RWPE1 (cell line): ENCODE results near the gene TKFC.
A peak's percentile ranks its signal among the peaks of the same experiment; 100 is the strongest.

Experiments used
- CTCF ChIA-PET: fragments of 350-600 bp; sonication (Branson Sonifier 250); formaldehyde crosslinking; extraction: SDS; loops from one replicate; lab custom pipeline; 2021; lab: Yijun Ruan, JAX
- POLR2A ChIA-PET: fragments of 400-600 bp; formaldehyde crosslinking; extraction: SDS; loops from one replicate; lab custom pipeline; 2020; ENCODE audit warnings: antibody characterized with exemption; ENCODE audit not compliant: low non-redundant PET; lab: Yijun Ruan, JAX
- DNase-seq: peaks from one replicate; pipeline ENCODE4 v3.0.0; 2012; ENCODE audit warnings: low spot score
- H3K27ac ChIP-seq: fragments of 450-650 bp; 2 replicates; pipeline ENCODE4 v1.5.1; 2017
- TF ChIP-seq, protein P1 (sequence below): fragments of 450-650 bp; conservative IDR thresholded peaks from 2 replicates; pipeline ENCODE4 v1.5.1; 2017; ENCODE audit warnings: low read depth, mild to moderate bottlenecking

Gene TKFC

DNA sequence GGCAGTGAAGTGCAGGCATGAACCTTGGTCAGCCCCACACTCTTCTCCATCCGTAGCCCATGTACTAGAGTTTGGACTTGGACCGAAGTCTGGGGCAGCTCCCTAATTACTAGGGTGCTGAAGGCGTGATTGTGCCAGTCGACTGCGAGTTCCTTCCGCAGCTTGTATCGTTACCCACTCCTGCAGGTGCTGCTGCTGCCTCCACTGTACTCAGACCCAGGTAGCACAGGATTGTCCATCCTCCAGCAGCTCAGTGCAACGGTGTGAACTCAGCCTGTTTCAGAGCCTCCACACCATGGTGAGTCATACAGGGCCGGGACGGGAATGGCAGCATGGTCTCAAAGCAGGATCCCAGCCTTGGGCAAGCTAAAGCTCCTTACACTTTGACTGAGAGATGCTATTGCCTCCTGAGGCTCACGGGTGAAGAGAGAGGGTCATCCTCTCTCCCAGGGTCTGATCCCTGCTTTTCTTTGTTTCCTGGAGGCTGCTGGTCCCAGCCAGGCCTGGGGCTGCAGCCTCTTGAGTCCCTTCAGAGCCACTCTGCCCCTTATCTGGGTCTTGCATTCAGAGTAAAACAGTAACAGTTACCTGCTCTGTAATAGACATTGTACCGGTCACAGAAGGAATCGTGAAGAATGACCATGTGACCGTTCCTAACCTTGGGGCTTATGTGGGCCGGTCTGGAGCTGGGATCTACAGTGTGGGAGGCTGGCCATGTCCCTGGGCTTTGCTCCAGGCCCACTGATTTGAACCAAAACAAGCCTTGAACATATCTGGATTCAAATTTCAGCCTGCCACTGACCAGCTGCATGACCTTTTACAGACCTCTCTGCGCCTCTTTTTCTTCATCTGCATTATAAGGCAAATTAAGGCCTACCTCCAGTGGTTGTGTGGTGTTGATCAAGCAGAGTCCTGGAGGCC is 1.7 kb downstream of the TKFC start:
- peak overlapping the region; percentile 84 for H3K27ac ChIP-seq
- TF ChIP-seq, protein P1, sequence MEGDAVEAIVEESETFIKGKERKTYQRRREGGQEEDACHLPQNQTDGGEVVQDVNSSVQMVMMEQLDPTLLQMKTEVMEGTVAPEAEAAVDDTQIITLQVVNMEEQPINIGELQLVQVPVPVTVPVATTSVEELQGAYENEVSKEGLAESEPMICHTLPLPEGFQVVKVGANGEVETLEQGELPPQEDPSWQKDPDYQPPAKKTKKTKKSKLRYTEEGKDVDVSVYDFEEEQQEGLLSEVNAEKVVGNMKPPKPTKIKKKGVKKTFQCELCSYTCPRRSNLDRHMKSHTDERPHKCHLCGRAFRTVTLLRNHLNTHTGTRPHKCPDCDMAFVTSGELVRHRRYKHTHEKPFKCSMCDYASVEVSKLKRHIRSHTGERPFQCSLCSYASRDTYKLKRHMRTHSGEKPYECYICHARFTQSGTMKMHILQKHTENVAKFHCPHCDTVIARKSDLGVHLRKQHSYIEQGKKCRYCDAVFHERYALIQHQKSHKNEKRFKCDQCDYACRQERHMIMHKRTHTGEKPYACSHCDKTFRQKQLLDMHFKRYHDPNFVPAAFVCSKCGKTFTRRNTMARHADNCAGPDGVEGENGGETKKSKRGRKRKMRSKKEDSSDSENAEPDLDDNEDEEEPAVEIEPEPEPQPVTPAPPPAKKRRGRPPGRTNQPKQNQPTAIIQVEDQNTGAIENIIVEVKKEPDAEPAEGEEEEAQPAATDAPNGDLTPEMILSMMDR = no peak
- ChIA-PET POLR2A (interaction anchor here (1.0 to 1.2 kb wide), 2 partner anchors 28 to 47 kb away, joined by 3 to 4 read pairs; partner anchors contain the start of gene TMEM138), CTCF (interaction anchor here (0.5 to 5.4 kb wide), 5 partner anchors 24 to 181 kb away, joined by 3 to 86 read pairs (median 4); no protein-coding TSS in a partner anchor)
- peak; percentile 51 for DNase-seq

DNA sequence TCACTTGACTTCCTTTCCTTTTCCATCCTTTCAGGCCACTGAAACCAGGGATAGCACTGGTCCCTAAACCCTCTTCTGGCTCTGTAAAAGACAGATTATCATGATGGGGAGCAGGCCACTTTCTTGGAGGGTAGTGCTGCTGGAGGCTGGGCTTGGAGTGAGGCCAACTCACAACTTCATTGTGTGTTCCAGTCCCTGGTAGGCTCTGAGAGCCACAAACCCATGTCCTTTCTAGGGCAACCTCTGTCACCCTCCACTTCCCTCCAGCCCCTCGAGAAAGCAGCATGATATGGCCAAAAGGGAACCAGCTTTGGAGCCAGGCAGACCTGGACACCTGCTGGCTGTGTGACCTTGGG is 2.3 kb downstream of the TKFC start:
- TF ChIP-seq, protein P1 = no peak
- POLR2A ChIA-PET = no interaction called here
- peak overlapping the region; percentile 84 for H3K27ac ChIP-seq
- CTCF ChIA-PET = interaction anchor here (0.6 to 5.4 kb wide), 3 partner anchors 47 to 100 kb away, joined by 7 to 86 read pairs (median 9); no protein-coding TSS in a partner anchor
- DNase-seq = no peak

DNA sequence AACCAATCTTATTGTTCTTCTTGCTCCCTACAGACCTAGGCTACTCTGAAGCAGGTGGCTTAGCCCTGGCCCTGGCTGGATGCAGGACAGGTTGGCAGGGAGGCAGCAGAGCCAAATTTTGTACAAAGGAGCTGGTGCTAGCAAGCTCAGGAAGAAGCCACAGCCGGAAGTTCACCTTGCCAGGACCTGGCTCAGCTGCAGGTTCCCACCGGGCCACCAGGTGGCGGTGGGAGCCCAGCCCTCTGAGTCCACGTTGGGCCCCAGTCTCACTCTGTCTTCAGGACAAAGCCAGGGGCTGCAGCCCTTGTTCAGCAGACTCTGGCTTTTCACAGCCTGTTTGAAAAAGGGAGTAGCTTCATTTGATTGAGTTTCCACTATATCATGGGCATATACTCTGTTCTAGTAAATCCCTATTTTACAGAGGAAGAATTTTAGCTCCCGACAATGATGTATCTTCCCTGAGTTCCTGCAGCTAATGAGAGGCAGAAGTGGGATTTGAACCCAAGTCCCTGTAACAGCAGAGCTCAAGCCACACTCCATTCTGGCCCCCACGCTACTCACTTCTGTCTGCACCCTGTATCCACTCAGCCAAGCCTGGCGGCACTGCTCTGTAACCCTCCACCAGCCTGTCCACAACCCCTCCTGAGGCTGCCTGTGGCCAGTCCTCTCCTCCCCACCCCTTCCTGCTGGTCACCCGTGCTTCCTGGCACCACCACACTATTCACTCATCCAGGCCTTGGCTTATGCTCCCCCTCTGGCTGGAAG is 3.3 kb downstream of the TKFC start:
- ChIA-PET POLR2A (interaction anchor here (1.2 to 1.7 kb wide), 2 partner anchors 25 to 49 kb away, joined by 6 to 11 read pairs; partner anchors contain the start of genes CYB561A3 and TMEM138), CTCF (interaction anchor here (0.6 to 5.4 kb wide), 22 partner anchors 9 to 135 kb away, joined by 3 to 86 read pairs (median 4); partner anchors contain the start of genes CYB561A3, TMEM138 and TMEM216)
- peak overlapping the region; percentile 84 for H3K27ac ChIP-seq
- peak; percentile 74 for DNase-seq
- TF ChIP-seq, protein P1 = peak; percentile 96

DNA sequence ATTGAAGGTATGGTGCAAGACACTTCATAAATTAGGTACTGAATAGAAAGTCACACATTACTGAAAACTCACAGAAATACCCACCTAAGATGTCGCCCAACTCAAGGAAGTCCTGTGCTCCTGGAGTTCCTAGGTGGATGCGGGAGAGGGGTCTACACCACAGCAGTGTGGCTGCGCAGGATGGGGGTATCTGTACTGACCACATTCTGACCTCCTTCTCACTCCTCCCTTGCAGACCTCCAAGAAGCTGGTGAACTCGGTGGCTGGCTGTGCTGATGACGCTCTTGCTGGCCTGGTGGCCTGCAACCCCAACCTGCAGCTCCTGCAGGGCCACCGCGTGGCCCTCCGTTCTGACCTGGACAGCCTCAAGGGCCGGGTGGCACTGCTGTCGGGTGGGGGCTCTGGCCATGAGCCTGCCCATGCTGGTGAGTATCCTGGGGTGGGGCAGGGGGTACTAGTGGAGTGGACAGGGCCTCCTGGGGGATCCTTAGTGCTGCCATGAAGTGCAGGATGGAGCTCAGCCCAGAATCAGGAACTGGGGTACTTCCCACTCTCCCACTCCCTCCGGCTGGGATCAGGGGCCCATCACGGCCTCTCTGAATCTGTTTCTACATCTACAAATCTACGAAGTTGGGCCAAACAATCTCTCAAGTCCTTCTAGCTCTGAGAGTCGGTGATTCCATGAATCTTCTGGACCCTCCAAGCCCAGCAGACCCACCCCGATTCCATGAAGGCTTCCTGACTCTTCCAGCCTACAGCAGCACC is 4.9 kb downstream of the TKFC start:
- TF ChIP-seq, protein P1 = no peak
- POLR2A ChIA-PET = interaction anchor here (0.6 kb wide), 1 partner anchor 23 kb away, joined by 4 read pairs; no protein-coding TSS in a partner anchor
- H3K27ac ChIP-seq = no peak overlapping the region; the same call in 1 of the 2 replicates
- CTCF ChIA-PET = interaction anchor here (1.1 to 5.4 kb wide), 2 partner anchors 22 to 48 kb away, joined by 6 to 86 read pairs; no protein-coding TSS in a partner anchor
- DNase-seq = no peak

DNA sequence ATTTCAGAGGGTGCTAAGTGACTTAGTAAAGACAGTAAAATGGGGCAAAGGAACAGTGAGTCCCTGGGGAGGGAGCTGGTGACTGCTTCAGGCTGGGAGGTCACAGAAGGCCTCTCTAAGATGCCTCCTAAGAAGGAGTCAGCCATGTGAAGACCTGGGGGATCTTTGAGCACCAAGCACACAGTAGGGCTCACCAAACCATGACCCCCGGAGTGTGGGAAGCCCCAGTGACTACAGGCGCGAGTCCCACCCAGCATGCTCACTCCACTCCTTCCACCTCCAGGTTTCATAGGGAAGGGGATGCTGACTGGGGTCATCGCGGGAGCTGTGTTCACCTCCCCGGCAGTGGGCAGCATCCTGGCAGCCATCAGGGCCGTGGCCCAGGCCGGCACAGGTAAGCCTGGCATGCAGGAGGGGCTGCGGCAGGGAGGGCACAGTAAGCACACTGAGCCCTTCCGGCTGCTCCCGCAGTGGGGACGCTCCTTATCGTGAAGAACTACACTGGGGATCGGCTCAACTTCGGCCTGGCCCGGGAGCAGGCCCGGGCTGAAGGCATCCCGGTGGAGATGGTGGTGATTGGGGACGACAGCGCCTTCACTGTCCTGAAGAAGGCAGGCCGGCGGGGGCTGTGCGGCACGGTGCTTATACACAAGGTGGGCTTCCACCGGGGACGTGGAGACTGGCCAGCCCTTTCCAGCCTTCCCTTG is 5.9 kb downstream of the TKFC start:
- TF ChIP-seq, protein P1 = no peak
- no peak for DNase-seq
- CTCF ChIA-PET = no interaction called here
- no peak overlapping the region; the same call in 1 of the 2 replicates for H3K27ac ChIP-seq
- POLR2A ChIA-PET = no interaction called here
